ENCODE measurements around the gene UBE3D.

DNA sequence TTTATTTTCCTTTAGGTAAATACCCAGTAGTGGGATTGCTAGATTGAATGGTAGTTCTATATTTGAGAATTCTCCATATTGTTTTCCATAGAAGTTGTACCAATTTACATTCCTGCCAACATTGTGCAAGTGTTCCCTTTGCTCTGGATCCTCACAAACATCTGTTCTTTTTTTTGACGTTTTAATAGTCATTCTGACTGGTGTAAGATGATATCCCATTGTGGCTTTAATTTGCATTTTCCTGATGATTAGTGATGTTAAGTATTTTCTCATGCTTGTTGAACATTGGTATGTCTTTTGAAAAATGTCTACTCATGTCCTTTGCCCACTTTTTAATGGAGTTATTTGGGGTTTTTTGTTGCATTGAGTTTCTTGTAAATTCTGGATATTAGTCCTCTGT, 85.6 kb downstream of the UBE3D start:
- TF ChIP-seq PBX3 (IDR thresholded peaks at IDR 0.05) (no peak), ZNF302 (CRISPR knock-in tag; IDR thresholded peaks at IDR 0.05) (no peak), POLR2A (IDR thresholded peaks at IDR 0.05; ENCODE audit: low read length) (no peak), USF2 (IDR thresholded peaks at IDR 0.05) (no peak)
- TF ChIP-seq, protein P1, sequence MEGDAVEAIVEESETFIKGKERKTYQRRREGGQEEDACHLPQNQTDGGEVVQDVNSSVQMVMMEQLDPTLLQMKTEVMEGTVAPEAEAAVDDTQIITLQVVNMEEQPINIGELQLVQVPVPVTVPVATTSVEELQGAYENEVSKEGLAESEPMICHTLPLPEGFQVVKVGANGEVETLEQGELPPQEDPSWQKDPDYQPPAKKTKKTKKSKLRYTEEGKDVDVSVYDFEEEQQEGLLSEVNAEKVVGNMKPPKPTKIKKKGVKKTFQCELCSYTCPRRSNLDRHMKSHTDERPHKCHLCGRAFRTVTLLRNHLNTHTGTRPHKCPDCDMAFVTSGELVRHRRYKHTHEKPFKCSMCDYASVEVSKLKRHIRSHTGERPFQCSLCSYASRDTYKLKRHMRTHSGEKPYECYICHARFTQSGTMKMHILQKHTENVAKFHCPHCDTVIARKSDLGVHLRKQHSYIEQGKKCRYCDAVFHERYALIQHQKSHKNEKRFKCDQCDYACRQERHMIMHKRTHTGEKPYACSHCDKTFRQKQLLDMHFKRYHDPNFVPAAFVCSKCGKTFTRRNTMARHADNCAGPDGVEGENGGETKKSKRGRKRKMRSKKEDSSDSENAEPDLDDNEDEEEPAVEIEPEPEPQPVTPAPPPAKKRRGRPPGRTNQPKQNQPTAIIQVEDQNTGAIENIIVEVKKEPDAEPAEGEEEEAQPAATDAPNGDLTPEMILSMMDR (IDR thresholded peaks at IDR 0.05), result no peak

All from A549 (cell line).